PC-9 (cell line): ENCODE data around the gene STAT5B. TPM values are rescaled to one million over a fixed set of nuclear protein-coding genes. Genes with fewer than 3 reads are reported as not detected.

ENCODE experiments used
- BruUV-seq: library from RNA; stranded (reverse); fragments of 400-500 nt; replicated peaks from 2 replicates; lab custom pipeline; 2021; lab: Mats Ljungman, UMichigan
- CTCF ChIA-PET: fragments of 300-600 bp; sonication (Branson Sonifier 250); formaldehyde crosslinking; loops from one replicate; lab custom pipeline; 2022; ENCODE audit warnings: antibody characterized with exemption; lab: Charles Lee
- POLR2A ChIA-PET: fragments of 300-600 bp; sonication (Branson Sonifier 250); formaldehyde crosslinking; loops from one replicate; lab custom pipeline; 2022; ENCODE audit warnings: antibody characterized with exemption; ENCODE audit not compliant: unreplicated experiment; lab: Charles Lee
- DNase-seq, 2 experiments: peaks; one replicate each; pipeline versions ENCODE4 v3.0.0 to v3.0.0-alpha.2; 2015 to 2022; ENCODE audit warnings: mixed read lengths in 1 of 2
- H2AFZ ChIP-seq: fragments of 200-600 bp; sonication (generic); 2 replicates; pipeline ENCODE4 v1.8.1; 2017; ENCODE audit warnings: antibody characterized with exemption
- H3F3A ChIP-seq: fragments of 200-600 bp; sonication (generic); 2 replicates; pipeline ENCODE4 v1.8.1; 2017; ENCODE audit warnings: antibody characterized with exemption, mild to moderate bottlenecking, low read depth; ENCODE audit not compliant: insufficient read depth
- H3K27ac ChIP-seq: fragments of 200-600 bp; sonication (generic); 2 replicates; pipeline ENCODE4 v1.6.1; 2016; ENCODE audit warnings: mixed run types
- H3K27me3 ChIP-seq: fragments of 200-600 bp; sonication (generic); 2 replicates; pipeline ENCODE4 v1.6.1; 2016; ENCODE audit warnings: low read depth, mixed run types; ENCODE audit not compliant: insufficient read depth
- H3K36me3 ChIP-seq: fragments of 200-600 bp; sonication (generic); 2 replicates; pipeline ENCODE4 v1.6.1; 2016; ENCODE audit warnings: low read depth, mixed run types
- H3K4me1 ChIP-seq: fragments of 200-600 bp; sonication (generic); replicated peaks from 2 replicates; pipeline ENCODE4 v1.6.1; 2016; ENCODE audit warnings: mixed run types; ENCODE audit not compliant: insufficient read depth
- H3K4me2 ChIP-seq: fragments of 200-600 bp; sonication (generic); 2 replicates; pipeline ENCODE4 v1.6.1; 2017; ENCODE audit warnings: mixed run types
- H3K4me3 ChIP-seq: fragments of 200-600 bp; sonication (generic); 2 replicates; pipeline ENCODE4 v1.6.1; 2016; ENCODE audit warnings: mixed run types
- H3K79me2 ChIP-seq: fragments of 200-600 bp; sonication (generic); 2 replicates; pipeline ENCODE4 v1.6.1; 2017; ENCODE audit warnings: low read depth, mixed run types
- H3K9me2 ChIP-seq: fragments of 200-600 bp; sonication (generic); 2 replicates; pipeline ENCODE4 v1.8.1; 2017; ENCODE audit warnings: mild to moderate bottlenecking; ENCODE audit not compliant: insufficient read depth
- H3K9me3 ChIP-seq: fragments of 200-600 bp; sonication (generic); 2 replicates; pipeline ENCODE4 v1.8.1; 2016; ENCODE audit warnings: low read depth; ENCODE audit not compliant: insufficient read depth
- H4K20me1 ChIP-seq: fragments of 200-600 bp; sonication (generic); 2 replicates; pipeline ENCODE4 v1.8.1; 2017; ENCODE audit not compliant: insufficient read depth
- EZH2 ChIP-seq: fragments of 200-600 bp; sonication (generic); IDR thresholded peaks from 2 replicates; pipeline ENCODE4 v1.8.0; 2017; ENCODE audit warnings: antibody characterized with exemption, low read depth
- intact Hi-C: fragments of 100-400 bp; cut with micrococcal nuclease; formaldehyde crosslinking; loops from one replicate; pipeline ENCODE4 v1.10.0; 2022; ENCODE audit not compliant: unreplicated experiment
- total RNA-seq: library from RNA; stranded (reverse); gene quantifications from 2 replicates; pipeline ENCODE4 v1.2.3, GENCODE V29; 2021
- TF ChIP-seq, protein P1 (sequence below): fragments of 200-600 bp; sonication (generic); conservative IDR thresholded peaks from 2 replicates; pipeline ENCODE4 v1.6.1; 2017; ENCODE audit warnings: mixed run types, antibody characterized with exemption, mild to moderate bottlenecking, moderate library complexity

Gene STAT5B
- total RNA-seq, 1 experiment from 2014 or later, result 19.5 TPM

- Histone ChIP-seq H3K4me3 (no peak overlapping the region), H3K9me2 (no peaks in the 10 kb centered on the region), H3K9me3 (no peaks in the 10 kb centered on the region), H3K36me3 (no peaks in the 10 kb centered on the region), H3K27me3 (no peaks in the 10 kb centered on the region), H2AFZ (no peak overlapping the region), H3F3A (peaks cover 18% of the 10 kb centered on the region), H3K79me2 (peaks cover 66% of the 10 kb centered on the region), H3K27ac (no peak overlapping the region), H3K4me2 (no peak overlapping the region), H3K4me1 (peaks cover 34% of the 10 kb centered on the region), H4K20me1 (no peaks in the 10 kb centered on the region)
- intact Hi-C loops, result no loop called here
- no peak for DNase-seq
- ChIA-PET CTCF (no interaction called here), POLR2A (no interaction called here)
- no TSS peak for BruUV-seq
- TF ChIP-seq, protein P1, sequence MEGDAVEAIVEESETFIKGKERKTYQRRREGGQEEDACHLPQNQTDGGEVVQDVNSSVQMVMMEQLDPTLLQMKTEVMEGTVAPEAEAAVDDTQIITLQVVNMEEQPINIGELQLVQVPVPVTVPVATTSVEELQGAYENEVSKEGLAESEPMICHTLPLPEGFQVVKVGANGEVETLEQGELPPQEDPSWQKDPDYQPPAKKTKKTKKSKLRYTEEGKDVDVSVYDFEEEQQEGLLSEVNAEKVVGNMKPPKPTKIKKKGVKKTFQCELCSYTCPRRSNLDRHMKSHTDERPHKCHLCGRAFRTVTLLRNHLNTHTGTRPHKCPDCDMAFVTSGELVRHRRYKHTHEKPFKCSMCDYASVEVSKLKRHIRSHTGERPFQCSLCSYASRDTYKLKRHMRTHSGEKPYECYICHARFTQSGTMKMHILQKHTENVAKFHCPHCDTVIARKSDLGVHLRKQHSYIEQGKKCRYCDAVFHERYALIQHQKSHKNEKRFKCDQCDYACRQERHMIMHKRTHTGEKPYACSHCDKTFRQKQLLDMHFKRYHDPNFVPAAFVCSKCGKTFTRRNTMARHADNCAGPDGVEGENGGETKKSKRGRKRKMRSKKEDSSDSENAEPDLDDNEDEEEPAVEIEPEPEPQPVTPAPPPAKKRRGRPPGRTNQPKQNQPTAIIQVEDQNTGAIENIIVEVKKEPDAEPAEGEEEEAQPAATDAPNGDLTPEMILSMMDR, result no peak
- TF ChIP-seq EZH2, result no peak
These were observed 4.5 kb downstream of the STAT5B start for GRCh38 chr17:42271779-42272035.

GRCh38 chr17:42271006-42271778 is 5.0 kb downstream of the STAT5B start:
- Histone ChIP-seq H4K20me1 (0 out of 2 replicates have a peak, but pooled peaks cover 4% of the 10 kb centered on the region), H3F3A (peaks cover 19% of the 10 kb centered on the region), H3K9me2 (no peaks in the 10 kb centered on the region), H3K4me3 (no peak overlapping the region), H3K9me3 (no peaks in the 10 kb centered on the region), H2AFZ (no peak overlapping the region), H3K4me2 (no peak overlapping the region), H3K27me3 (no peaks in the 10 kb centered on the region), H3K4me1 (peaks cover 39% of the 10 kb centered on the region), H3K79me2 (peaks cover 69% of the 10 kb centered on the region), H3K27ac (no peak overlapping the region), H3K36me3 (no peaks in the 10 kb centered on the region)
- no peak for DNase-seq
- intact Hi-C loops, result no loop called here
- no TSS peak for BruUV-seq
- no peak for TF ChIP-seq EZH2
- TF ChIP-seq, protein P1, result no peak
- POLR2A ChIA-PET, result no interaction called here
- CTCF ChIA-PET, result no interaction called here

GRCh38 chr17:42270596-42270995 is 5.6 kb downstream of the STAT5B start:
- Histone ChIP-seq H4K20me1 (0 out of 2 replicates have a peak, but pooled peaks cover 4% of the 10 kb centered on the region), H3K9me2 (no peaks in the 10 kb centered on the region), H3K36me3 (no peaks in the 10 kb centered on the region), H3K27ac (no peak overlapping the region), H3K4me2 (no peak overlapping the region), H3K4me1 (peaks cover 42% of the 10 kb centered on the region), H3K79me2 (peaks cover 67% of the 10 kb centered on the region), H3F3A (peaks cover 19% of the 10 kb centered on the region), H3K27me3 (no peaks in the 10 kb centered on the region), H3K4me3 (no peak overlapping the region), H2AFZ (no peak overlapping the region), H3K9me3 (no peaks in the 10 kb centered on the region)
- TF ChIP-seq EZH2, result no peak
- TF ChIP-seq, protein P1, result no peak
- CTCF ChIA-PET, result no interaction called here
- intact Hi-C loops, result no loop called here
- POLR2A ChIA-PET, result no interaction called here
- DNase-seq, result no peak
- no TSS peak for BruUV-seq
